Adipocyte (in vitro differentiated cells): ENCODE data around the gene ATG13.
A peak's percentile ranks its signal among the peaks of the same experiment; 100 is the strongest.
"Not testable (repeated sequence)": the region's sequence is repeated elsewhere in the genome, so short reads cannot be mapped to it uniquely, and the experiment has no call there.

Experiments used
- DNase-seq: peaks from one replicate; pipeline ENCODE4 v3.0.0-alpha.2; 2015; ENCODE audit warnings: low read depth
- H3K27me3 ChIP-seq: replicated peaks from 2 replicates; pipeline ENCODE4 v1.7.0; 2013; ENCODE audit warnings: mild to moderate bottlenecking, low read length, moderate library complexity; ENCODE audit not compliant: control insufficient read depth, insufficient read depth
- H3K36me3 ChIP-seq: 2 replicates; pipeline ENCODE4 v1.7.0; 2013; ENCODE audit warnings: low read length, mild to moderate bottlenecking, moderate library complexity; ENCODE audit not compliant: control insufficient read depth, insufficient read depth, severe bottlenecking
- H3K4me1 ChIP-seq: 2 replicates; pipeline ENCODE4 v1.7.0; 2013; ENCODE audit warnings: mild to moderate bottlenecking, low read length, moderate library complexity; ENCODE audit not compliant: control insufficient read depth, insufficient read depth
- H3K4me3 ChIP-seq: 2 replicates; pipeline ENCODE4 v1.7.0; 2013; ENCODE audit warnings: mild to moderate bottlenecking, low read length, moderate library complexity
- H3K9ac ChIP-seq: 2 replicates; pipeline ENCODE4 v1.7.0; 2013; ENCODE audit warnings: mild to moderate bottlenecking, low read length, moderate library complexity
- H3K9me3 ChIP-seq: 2 replicates; pipeline ENCODE4 v1.7.0; 2013; ENCODE audit warnings: mild to moderate bottlenecking, low read length, moderate library complexity; ENCODE audit not compliant: control insufficient read depth

Gene ATG13

DNA sequence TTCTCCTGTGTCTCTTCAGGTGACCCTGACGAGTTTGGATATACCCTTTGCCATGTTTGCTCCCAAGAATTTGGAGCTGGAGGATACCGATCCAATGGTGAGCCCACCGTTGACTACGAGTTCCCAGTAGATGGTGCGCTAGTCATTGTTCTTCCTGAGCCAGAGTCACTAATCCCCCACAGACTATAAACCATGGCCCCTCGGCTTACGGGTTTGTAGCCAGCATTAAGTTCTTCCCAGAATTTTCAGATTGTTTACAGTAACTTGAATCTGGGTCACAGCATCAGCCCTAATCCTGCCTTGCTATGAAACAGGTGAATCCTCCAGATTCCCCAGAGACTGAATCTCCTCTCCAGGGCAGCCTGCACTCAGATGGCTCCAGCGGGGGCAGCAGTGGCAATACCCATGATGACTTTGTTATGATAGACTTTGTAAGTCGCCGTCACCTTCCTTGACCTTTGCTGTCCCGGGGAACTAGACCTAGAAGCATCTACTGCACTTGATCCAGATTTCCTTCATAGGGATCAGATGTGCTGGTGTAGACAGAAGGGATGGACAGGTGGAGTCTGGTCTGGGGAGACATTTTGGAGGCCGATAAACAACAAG, 51.2 kb downstream of the ATG13 start:
- H3K9ac ChIP-seq: no peak overlapping the region
- H3K9me3 ChIP-seq: no peaks in the 10 kb centered on the region
- H3K4me1 ChIP-seq: peaks cover 43% of the 10 kb centered on the region
- DNase-seq: no peak
- H3K27me3 ChIP-seq: no peaks in the 10 kb centered on the region
- peaks cover 64% of the 10 kb centered on the region for H3K36me3 ChIP-seq
- no peak overlapping the region for H3K4me3 ChIP-seq

DNA sequence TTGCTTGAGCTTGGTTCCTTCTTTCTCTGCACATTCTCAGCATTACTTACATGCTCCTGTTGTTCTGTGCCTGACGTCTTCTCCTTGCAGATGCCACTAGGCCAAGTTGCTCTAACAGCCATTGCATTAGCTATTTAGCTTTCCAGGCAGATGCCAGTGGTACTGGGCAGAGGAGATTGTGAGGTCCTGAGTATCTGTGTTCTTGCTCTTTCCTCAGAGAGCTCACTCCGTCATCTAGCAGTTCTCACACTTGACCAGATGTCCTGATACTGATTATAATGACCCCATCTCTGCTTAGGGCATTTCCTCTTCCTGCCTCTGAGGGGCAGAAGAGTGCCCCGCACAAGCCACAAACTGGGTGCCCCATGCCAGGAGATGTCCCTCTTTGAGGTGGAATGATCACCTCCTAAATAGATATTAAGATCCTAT, 52.4 kb downstream of the ATG13 start:
- Histone ChIP-seq H3K36me3 (peaks cover 56% of the 10 kb centered on the region), H3K9ac (no peak overlapping the region), H3K4me3 (no peak overlapping the region), H3K27me3 (no peaks in the 10 kb centered on the region), H3K4me1 (peaks cover 39% of the 10 kb centered on the region), H3K9me3 (no peaks in the 10 kb centered on the region)
- no peak for DNase-seq

DNA sequence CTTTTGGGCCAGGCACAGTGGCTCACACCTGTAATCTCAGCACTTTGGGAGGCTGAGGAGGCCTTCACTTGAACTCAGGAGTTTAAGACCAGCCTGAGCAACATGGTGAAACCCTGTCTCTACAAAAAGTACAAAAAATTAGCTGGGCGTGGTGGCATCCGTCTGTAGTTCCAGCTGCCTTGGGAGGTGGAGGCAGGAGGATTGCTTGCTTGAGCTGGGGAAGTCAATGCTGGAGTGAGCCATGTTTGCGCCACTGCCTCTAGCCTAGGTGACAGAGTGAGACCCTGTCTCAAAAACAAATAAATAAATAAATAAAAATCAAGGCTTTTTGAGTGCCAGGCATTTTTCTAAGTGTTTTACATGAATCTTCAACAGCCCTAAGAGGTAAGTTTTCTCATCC, 53.2 kb downstream of the ATG13 start:
- H3K9ac ChIP-seq, H3K9me3 ChIP-seq, H3K4me3 ChIP-seq, DNase-seq, H3K27me3 ChIP-seq: not testable (repeated sequence)
- peaks cover 50% of the 10 kb centered on the region for H3K36me3 ChIP-seq
- peaks cover 47% of the 10 kb centered on the region for H3K4me1 ChIP-seq

DNA sequence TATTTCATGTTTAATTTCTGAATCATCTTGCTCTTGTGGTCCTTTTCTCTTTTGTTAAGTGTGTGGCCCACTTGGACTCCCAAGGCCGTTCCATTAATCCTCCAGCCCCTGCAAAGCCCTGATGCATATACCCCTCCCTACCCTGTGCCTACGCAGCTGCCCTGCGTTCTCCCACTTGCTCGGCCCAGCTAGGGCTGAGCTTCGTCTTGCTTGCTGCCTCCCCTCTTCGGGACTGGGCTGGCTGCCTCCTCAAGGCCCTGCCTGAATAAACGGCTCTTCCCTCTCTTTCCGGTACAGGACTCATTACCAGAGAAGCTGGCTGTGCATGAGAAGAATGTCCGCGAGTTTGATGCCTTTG, 54.6 kb downstream of the ATG13 start:
- peaks cover 45% of the 10 kb centered on the region for H3K4me1 ChIP-seq
- H3K9me3 ChIP-seq: no peaks in the 10 kb centered on the region
- H3K36me3 ChIP-seq: peaks cover 56% of the 10 kb centered on the region
- H3K4me3 ChIP-seq: no peak overlapping the region
- H3K9ac ChIP-seq: no peak overlapping the region
- no peaks in the 10 kb centered on the region for H3K27me3 ChIP-seq
- DNase-seq: no peak

DNA sequence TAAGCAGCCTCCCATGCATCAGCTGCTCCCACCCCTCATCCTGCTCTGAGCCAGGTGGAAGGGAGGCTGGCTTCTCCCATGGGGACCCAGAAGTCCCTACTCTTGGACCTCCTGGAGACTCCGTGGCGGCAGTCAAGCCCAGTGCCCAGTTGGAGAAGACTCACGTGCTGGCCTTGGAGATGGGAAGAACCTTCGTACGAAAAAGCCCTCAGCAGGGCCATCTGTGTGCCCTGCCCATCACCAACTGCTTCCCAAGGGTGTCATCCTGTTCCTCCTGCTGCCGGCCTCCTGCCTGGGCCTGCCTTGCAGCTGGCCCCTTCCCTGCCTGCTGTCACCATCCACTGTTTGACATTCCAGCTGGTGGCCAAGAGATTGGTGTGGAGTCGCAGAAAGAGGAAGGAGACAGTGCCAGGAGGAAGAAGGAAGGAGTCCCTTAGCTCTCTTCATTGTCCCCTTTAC, 55.1 kb downstream of the ATG13 start:
- Histone ChIP-seq H3K36me3 (peaks cover 61% of the 10 kb centered on the region), H3K4me3 (no peak overlapping the region), H3K9me3 (no peaks in the 10 kb centered on the region), H3K27me3 (no peaks in the 10 kb centered on the region), H3K9ac (no peak overlapping the region), H3K4me1 (peaks cover 40% of the 10 kb centered on the region)
- DNase-seq: no peak

DNA sequence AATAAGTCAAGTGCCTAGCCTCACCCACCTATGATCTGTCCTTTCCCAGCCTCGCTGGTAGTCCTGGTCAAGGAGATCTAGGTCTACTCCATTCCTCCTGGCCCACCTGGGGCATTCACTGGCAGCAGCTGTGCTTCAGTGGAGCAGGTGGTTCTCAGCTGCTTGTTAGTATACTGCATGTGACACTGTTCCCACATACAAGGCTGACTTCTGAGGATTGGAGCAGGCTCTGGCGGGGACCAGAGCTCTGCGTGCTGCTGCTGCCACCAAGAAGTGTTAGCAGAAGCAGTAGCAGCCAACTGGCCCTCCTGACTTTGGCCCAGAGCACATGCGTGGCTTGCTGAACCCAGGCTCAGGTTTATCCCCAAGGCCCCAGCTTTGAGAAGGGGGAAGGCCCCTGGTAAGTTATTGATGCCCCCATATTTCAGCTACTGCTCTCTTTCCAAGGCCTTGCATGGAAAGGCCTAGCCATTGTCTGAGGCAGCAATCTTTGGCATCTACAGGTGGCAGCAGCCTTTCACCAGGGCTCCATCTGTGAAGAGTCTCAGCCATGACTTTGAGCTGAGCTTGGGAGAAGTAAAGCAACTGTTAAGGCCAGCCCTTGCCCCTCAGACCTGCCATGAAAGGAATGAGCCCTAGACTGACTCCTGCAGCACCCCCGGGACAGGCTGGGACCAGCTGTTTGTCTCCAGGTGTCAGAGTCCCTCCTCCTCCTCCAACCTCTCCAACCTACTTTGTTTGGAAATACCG, 56.5 kb downstream of the ATG13 start:
- Histone ChIP-seq H3K9ac (no peak overlapping the region), H3K4me3 (no peak overlapping the region), H3K9me3 (no peaks in the 10 kb centered on the region), H3K4me1 (peaks cover 44% of the 10 kb centered on the region), H3K36me3 (peaks cover 59% of the 10 kb centered on the region), H3K27me3 (no peaks in the 10 kb centered on the region)
- DNase-seq: no peak

DNA sequence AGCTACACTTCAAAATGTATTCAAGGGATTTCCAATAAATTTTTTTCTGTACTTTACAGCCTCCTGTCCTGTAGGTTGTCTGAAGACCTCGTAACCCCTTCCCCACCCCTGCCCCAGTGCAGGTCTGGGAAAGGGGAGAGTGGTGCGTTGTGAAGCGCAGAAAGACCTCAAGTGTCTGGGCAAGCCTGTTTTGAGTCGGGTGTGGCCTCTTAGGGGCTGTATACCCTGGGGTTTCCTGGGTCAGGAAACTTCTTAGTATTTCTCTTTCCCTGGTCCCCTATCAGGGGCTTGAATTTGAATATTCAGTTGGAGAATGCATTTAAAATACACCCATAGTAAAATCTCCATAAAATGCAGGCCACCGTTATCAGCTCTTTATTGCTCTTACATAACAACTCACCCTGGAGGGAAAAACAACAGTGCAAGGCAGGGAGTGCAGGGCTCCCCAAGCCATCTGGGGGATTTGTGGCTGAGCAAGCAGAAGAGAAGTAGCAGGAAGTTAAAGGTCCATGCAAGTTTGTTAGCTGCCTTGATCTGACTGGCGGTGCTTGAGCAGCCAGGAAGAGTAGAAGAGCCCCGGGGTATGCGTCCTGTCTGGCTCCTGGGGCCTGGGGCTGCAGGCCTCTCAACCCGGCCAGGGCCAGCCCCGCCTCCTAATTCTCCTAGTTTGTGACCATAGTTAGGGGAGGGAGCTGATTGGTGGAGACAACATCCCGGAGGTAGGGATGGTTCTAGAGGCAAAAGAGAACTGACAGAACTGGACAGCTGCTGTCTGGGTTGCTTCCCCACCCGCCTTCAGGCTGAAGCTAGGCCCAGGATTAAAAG, 57.3 kb downstream of the ATG13 start:
- H3K9me3 ChIP-seq: no peaks in the 10 kb centered on the region
- DNase-seq: no peak
- H3K4me3 ChIP-seq: no peak overlapping the region
- peak overlapping the region; percentile 50 for H3K9ac ChIP-seq
- H3K4me1 ChIP-seq: peaks cover 44% of the 10 kb centered on the region
- H3K36me3 ChIP-seq: peaks cover 59% of the 10 kb centered on the region
- no peaks in the 10 kb centered on the region for H3K27me3 ChIP-seq

DNA sequence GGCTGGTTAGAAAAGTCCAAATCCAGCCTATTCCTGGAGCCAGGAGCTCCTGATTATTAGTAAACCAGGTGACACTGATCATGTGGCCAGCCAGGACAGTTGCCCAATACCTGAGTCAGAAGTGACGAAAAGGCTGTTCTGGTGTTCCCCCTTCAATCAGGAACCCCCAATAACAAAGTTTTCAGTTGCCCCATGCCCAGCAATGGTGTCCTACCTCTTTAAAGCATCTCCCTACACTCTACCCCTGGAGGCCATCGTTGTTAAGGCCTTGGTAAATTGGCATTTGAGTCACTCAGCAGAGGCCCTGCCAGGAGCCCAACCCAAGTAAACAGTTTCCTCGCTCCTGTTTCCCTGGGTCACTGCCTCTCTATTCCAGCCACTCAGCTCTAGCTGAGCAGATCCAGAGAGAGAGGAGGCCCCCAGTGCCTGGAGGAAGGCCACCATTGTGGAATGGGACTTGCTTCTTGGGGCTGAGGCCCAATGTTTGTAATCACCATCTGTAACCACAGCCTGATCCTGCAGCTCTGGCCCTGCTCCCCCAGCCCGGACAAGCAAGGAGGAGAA, 58.0 kb downstream of the ATG13 start:
- H3K27me3 ChIP-seq: no peaks in the 10 kb centered on the region
- H3K4me3 ChIP-seq: peak overlapping the region; percentile 9
- peak; percentile 80 for DNase-seq
- peaks cover 62% of the 10 kb centered on the region for H3K36me3 ChIP-seq
- no peaks in the 10 kb centered on the region for H3K9me3 ChIP-seq
- peaks cover 44% of the 10 kb centered on the region for H3K4me1 ChIP-seq
- H3K9ac ChIP-seq: peak overlapping the region; percentile 65

DNA sequence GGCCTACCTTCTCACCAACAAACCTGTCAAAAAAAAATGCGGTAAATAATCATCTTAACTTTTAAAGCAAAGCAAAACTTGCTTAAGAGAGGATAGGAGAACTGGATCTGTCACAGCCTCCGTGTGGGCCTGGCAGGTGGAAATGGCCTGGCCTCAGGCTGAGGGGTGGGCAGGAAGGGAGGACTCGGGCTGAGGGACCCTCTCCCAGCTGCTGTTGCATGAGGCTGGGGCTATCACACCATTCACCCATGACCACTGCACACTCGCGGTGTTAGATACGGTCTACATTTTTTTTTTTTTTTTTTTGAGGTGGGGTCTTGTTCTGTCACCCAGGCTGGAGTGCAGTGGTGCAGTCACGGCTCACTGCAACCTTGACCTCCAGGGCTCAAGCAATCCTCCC, 58.6 kb downstream of the ATG13 start:
- peak overlapping the region; percentile 65 for H3K9ac ChIP-seq
- H3K4me3 ChIP-seq: peak overlapping the region; percentile 9
- H3K36me3 ChIP-seq: peaks cover 68% of the 10 kb centered on the region
- no peaks in the 10 kb centered on the region for H3K27me3 ChIP-seq
- DNase-seq: no peak
- H3K9me3 ChIP-seq: no peaks in the 10 kb centered on the region
- peaks cover 38% of the 10 kb centered on the region for H3K4me1 ChIP-seq

DNA sequence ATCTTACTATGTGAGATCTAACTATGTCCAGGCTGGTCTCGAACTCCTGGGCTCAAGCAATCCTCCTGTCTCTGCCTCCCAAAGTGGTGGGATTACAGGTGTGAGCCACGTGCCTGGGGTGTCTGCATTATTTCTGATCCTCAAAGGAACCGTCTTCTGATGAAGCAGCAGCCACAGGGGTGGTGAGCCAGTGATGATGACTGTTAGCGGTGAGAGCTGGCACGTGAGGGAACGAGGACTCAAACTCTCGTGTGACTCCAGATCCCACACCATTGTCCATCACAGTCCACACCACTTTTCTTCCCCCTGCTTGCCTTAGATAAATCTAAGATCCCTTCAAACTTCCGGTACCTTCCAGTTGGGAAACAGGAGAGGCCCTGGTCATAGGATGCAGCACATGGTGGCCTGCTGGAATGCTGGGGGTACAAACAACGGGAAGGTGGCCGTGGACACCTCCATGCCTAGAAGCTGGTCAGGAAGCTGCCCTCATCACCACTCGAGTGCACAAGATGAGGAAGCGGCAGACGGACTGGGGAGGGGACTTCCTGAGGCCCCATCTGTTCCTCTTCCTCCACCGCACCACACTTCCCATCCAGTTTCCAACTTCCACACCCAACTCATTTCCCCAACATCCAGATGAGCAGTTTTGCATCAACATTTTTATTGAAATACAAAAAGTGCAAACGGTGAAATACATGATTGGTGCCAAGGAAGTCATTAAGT, 59.2 kb downstream of the ATG13 start:
- no peaks in the 10 kb centered on the region for H3K9me3 ChIP-seq
- no peak for DNase-seq
- peaks cover 74% of the 10 kb centered on the region for H3K36me3 ChIP-seq

More for the DNA sequence above, 59.2 kb downstream of the ATG13 start:
- H3K4me3 ChIP-seq: no peak overlapping the region
- H3K4me1 ChIP-seq: peaks cover 32% of the 10 kb centered on the region
- no peaks in the 10 kb centered on the region for H3K27me3 ChIP-seq
- no peak overlapping the region for H3K9ac ChIP-seq
